ES-I3 (cell line): ENCODE results near the gene RRP36.
"Not testable (repeated sequence)": the region's sequence is repeated elsewhere in the genome, so short reads cannot be mapped to it uniquely, and the experiment has no call there.

Experiments
- H3K36me3 ChIP-seq: 2 replicates; pipeline ENCODE4 v1.6.1; 2013; ENCODE audit warnings: mild to moderate bottlenecking, low read length, control low read depth, moderate library complexity; ENCODE audit not compliant: insufficient read depth
- H3K4me1 ChIP-seq: 2 replicates; pipeline ENCODE4 v1.6.1; 2013; ENCODE audit warnings: mild to moderate bottlenecking, control low read depth, low read length; ENCODE audit not compliant: insufficient read depth
- H3K9ac ChIP-seq: 2 replicates; pipeline ENCODE4 v1.6.1; 2013; ENCODE audit warnings: low read depth, mild to moderate bottlenecking, low read length, moderate library complexity
- H3K9me3 ChIP-seq: 2 replicates; pipeline ENCODE4 v1.6.1; 2013; ENCODE audit warnings: mild to moderate bottlenecking, low read length, moderate library complexity; ENCODE audit not compliant: control insufficient read depth, insufficient read depth

The RRP36 gene

DNA sequence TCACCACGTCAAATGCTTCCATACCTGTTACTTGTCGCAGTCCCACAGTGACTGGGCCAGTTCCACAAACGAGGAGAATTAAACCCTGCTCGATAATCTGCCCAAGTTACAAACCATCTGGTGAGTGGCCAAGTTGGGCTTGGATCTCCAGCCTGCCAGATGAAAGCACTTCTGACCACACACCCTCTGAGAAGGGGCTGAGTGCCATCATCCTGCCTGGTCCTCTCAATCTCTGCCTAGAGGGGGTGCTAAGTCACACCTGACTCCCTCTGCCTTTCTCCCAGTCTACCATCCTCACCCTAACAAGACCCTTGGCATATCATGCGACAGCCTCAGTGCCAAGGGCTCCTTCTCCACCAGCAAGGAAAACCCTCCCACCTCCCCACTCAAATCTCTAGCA, 15.8 kb downstream of the RRP36 start:
- H3K36me3 ChIP-seq, result peaks cover 10% of the 10 kb centered on the region
- H3K4me1 ChIP-seq, result no peaks in the 10 kb centered on the region
- H3K9me3 ChIP-seq, result no peaks in the 10 kb centered on the region
- H3K9ac ChIP-seq, result no peak overlapping the region

DNA sequence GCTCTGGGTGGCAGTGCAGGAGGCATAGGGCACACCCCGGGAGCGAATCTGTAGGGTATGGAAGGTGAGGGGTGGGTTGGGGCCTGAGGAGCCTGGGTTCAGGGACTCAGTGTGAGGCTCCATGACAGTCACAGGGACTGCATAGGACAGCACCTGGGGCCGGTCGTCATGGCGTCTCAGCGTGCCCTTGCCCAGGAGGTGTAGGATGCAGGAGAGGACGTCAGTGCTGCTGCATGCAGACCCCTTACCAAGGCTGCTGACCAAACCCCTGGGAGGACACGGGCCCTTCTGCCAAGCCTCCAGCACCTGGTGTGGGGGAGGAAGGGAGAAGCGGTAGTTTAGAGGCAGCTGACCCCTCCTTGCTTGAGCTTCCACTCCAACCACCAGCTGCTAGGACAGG, 16.3 kb downstream of the RRP36 start:
- H3K36me3 ChIP-seq, result peaks cover 8% of the 10 kb centered on the region

DNA sequence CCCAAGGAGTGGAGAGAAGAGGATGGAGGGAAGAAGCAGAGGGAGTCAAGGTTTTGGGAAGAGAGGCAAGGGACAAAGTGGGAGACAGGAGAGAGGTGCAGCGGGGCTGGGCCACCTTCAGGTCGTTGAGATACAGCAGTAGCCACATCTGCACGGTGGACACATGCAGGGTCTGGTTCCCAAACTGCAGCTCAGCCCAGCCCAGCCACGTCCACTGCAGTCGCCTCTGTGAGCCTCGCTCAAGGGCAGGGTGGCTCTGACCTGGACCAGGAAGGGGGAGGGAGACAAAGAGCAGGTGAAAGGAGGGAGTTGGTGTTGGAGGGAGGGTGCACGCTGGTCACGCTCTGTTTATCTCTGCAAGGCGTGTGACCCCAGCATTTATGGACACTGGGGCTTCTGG, 17.3 kb downstream of the RRP36 start:
- Histone ChIP-seq H3K36me3 (peaks cover 4% of the 10 kb centered on the region; the same call in 1 of the 2 replicates), H3K9me3 (no peaks in the 10 kb centered on the region), H3K4me1 (no peaks in the 10 kb centered on the region), H3K9ac (no peak overlapping the region)

More for the DNA sequence above, 16.3 kb downstream of the RRP36 start:
- no peaks in the 10 kb centered on the region for H3K9me3 ChIP-seq
- no peaks in the 10 kb centered on the region for H3K4me1 ChIP-seq
- H3K9ac ChIP-seq, result no peak overlapping the region

DNA sequence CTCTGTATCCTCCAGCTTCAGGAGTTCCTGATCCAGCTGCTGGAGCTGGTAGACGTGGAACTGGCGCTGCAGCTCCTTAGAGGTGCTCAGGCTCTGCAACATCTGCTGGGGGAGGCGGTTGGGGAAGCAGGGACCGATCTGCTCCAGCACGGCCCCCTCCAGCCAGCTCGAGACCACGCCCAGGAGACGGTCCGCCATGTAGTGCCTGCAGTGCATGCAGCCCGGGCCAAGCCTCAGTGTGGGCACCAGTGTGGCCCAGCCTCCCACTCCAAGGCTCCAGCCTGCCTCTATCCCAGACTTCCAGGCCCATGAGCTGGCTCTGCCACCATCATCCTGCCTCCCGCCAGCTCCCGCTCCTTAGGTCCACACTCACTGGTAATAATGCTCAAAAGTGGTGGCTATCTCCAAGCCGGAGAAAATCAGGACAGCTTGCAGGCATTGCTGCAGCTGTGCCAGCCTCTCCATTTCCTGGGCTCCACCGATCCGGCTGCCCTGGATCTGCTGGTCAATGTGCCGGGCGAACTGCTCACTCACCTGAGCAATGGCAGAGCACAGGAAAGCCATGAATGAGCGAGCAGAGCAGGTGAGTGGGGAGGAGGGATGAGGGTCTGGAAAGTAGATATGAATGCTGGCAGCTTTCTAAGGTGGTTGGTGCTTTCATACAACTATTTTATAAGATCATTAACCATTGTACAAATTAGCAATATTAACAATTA, 19.3 kb downstream of the RRP36 start:
- Histone ChIP-seq H3K4me1 (no peaks in the 10 kb centered on the region), H3K9ac (no peak overlapping the region), H3K36me3 (peaks cover 4% of the 10 kb centered on the region; the same call in 1 of the 2 replicates), H3K9me3 (no peaks in the 10 kb centered on the region)

DNA sequence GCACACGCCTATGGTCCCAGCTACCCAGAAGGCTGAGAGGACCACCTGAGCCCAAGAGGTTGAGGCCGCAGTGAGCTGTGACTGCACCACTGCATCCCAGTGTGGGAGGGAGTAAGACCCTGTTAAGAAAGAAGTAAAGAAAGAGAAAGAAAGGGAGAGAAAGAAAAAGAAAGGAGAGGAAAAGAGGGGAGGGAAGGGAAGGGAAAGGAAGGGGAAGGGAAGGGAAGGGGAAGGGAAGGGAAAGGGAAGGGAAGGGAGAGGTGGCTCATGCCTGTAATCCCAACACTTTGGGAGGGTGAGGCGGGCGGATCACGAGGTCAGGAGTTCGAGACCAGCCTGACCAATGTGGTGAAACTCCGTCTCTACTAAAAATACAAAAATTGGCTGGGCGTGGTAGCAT, 20.1 kb downstream of the RRP36 start:
- H3K36me3 ChIP-seq, H3K4me1 ChIP-seq, H3K9me3 ChIP-seq, H3K9ac ChIP-seq: not testable (repeated sequence)

DNA sequence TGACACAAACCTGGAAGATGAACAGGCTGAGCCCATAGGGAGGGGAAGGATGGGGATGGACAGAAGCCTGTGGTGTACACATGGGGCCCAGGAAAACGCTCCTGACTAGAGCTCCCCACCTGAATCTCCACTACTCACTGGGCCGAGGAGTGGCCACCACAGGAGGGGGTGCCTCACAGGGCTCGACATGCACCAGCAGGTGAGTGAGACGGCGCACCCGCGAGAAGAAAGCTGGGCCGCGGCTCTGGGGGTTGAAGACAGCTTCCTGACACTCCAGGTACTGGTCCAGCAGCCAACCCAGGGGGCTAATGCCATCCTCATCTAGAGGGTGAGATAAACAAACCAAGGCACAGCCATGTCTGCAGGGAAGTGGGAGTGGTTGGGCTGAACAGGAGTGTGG, 21.9 kb downstream of the RRP36 start:
- Histone ChIP-seq H3K36me3 (peaks cover under 1% of the 10 kb centered on the region), H3K9ac (no peak overlapping the region), H3K9me3 (no peaks in the 10 kb centered on the region)

DNA sequence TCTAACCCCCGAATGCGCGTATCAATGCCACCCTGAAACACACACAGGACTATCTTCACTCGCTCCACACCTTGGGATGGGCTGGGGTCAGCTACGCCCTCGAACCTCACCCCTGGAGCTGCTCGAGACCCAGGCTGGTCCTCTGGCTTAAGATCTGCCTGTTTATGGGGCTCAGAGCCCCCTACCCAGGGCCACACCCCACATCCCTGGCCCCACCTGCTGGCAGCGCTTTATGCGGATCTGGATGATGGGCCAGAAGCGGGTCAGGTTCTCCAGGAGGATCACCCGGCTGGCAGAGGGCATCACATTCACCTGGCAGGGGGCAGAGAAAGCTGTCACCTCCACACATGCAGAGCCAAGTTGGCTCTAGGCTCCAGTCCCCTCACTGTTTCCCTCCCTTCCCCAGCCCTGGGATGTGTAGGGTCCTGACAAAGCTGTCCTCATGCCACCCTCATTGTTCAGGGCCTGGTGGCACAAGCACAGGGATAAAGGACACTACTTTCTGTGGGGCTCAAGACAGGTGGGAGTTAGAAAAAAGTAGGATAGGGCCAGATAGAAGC, 24.0 kb downstream of the RRP36 start:
- no peak overlapping the region for H3K9ac ChIP-seq
- peaks cover 6% of the 10 kb centered on the region for H3K36me3 ChIP-seq
- H3K4me1 ChIP-seq, result no peaks in the 10 kb centered on the region
- no peaks in the 10 kb centered on the region for H3K9me3 ChIP-seq

More for the DNA sequence above, 21.9 kb downstream of the RRP36 start:
- H3K4me1 ChIP-seq, result no peaks in the 10 kb centered on the region

DNA sequence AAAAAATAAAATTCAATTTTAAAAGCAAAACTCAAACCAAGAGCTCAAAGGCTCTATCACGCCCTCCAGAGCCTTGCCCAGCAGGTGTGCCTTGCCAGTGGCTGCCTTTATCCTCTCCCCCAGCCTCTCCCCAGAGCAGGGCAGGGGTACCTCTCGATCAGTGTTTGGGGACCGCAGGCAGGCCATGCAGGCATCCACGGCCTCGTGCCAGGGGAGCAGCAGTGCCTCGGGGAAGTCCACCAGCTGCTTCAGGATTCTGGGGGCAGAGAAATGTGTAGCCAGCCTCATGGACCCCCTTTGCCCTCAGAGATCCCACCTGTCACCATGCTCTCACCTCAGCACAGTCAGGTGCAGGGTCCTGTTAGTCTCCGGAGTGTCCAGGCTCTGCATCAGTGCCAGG, 26.6 kb downstream of the RRP36 start:
- Histone ChIP-seq H3K9me3 (no peaks in the 10 kb centered on the region), H3K36me3 (peaks cover 6% of the 10 kb centered on the region)

DNA sequence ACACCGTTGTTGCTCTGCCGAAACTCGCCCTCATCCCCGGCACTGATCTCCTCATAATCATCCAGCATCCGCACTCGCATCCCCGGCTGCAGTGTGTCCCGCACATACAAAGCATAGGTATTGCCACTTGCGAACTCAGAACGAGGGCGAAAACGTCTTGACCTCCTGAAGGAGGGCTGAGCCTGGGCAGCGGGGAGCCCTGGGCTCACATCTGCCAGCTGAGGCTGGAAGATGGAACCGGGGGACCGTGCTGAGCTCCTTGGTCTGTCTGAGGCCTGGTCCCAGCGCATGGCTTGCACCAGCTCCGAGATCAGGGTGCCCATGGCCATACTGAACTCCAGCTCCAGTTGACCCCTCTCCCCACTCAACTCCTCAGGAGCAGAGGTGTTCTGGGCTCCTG, 29.6 kb downstream of the RRP36 start:
- peaks cover 5% of the 10 kb centered on the region; the same call in 1 of the 2 replicates for H3K4me1 ChIP-seq
- no peaks in the 10 kb centered on the region for H3K9me3 ChIP-seq
- no peak overlapping the region for H3K9ac ChIP-seq
- peaks cover 6% of the 10 kb centered on the region for H3K36me3 ChIP-seq

More for the DNA sequence above, 26.6 kb downstream of the RRP36 start:
- Histone ChIP-seq H3K9ac (no peak overlapping the region), H3K4me1 (peaks cover 5% of the 10 kb centered on the region; the same call in 1 of the 2 replicates)

DNA sequence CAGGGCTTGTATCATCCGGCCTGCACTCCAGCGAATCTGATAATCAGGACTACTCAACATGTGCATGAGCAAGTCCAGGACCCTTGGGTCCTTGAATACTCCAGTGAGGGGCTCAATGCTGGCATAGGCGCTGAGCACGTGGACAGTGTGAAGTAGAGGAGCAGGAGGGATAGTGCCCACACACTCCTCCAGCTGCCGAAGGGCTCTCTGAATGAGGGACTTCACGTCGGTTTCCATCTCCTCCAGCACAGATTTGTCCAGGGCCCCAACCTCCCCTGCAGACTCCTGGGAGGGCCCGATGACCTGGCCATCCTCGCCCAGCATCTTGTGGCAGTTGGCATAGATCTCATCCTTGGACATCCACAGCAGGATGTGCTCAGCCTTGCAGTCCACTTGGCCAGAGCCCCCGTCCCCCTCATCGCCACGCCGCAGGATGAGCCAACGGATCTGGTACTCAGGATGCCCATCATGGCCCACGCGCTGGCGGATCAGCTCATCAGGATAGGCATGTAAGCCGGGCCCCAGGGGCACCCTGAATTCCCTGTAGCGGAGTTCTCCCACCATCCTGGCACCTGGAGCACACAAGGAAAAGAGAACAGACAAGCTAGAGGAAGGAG, 30.9 kb downstream of the RRP36 start:
- H3K4me1 ChIP-seq, result peaks cover 5% of the 10 kb centered on the region; the same call in 1 of the 2 replicates
- peaks cover 6% of the 10 kb centered on the region for H3K36me3 ChIP-seq
- no peaks in the 10 kb centered on the region for H3K9me3 ChIP-seq
- H3K9ac ChIP-seq, result peak overlapping the region; percentile 89

DNA sequence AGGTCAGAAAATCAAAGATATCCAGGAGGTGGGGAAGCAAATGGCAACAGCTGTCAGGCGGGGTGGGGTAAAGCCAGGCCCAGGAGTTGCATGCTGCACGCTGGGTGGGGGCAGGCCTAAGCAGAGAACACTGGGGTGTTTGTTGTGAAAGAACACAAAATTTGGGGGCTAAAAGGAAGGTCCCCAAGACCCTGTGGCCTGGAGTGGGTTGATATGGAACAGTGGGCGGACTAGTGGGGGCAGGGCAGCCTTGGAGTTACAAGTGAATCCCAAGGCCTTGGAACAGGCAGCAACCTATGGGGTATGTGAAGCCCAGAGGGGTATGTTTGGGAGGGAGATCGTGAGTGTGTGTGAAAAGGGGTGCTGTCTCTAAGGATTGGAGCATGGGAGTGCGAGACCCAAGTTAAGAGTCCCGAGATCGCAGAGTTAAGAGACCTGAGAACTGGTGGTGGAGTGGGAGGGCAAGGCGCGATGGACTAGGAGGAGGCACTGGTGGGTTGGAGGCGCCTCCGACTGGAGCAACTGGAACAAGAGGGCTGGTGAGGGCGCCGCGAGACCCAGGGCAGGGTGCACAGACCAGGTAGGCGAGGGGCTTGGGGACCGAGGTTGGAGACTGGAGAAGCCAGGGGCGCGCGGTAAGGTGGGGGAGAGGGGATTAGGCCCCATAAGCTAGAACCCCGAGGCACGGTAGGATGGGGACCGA, 31.6 kb downstream of the RRP36 start:
- Histone ChIP-seq H3K9ac (peak overlapping the region; percentile 89), H3K36me3 (peaks cover 6% of the 10 kb centered on the region), H3K4me1 (peaks cover 5% of the 10 kb centered on the region; the same call in 1 of the 2 replicates), H3K9me3 (no peaks in the 10 kb centered on the region)

DNA sequence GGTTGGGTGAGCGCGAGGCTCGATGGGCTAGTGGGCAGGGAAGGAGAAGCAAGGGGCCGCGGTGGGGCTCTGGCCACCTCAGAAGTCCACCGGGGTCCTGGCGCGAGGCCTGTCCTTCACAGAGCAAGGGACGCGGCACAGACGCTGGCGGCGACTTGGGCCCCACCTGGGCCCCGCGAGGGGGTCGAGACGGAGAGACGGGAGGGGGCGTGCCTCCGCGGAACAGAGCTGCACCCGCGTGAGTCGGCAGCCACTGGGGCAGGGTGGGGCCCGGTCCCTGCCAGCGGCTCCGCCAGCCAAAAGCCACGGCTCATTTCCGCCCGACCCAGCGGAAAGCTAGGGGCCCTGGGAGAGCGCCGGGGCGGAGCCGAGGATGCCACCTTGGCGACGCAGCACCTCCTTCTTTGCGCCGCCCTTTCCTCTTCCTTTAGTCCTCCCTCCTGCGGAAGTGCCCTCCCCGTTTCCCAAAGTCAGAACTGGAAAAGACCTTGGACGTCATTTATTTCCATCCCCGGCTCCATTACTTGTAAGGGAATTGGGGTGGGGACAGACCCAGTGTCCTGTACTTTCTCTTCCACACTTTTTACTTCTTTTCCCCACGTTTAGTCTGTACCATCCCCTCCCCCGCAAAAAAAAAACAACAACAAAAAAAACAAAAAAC, 32.3 kb downstream of the RRP36 start, which contains the start of gene CUL7:
CUL7 (minus strand) TSS at position 307 of the 661 bp plus-strand sequence. CDS start 1,063 bp downstream, outside the sequence.
- peaks cover 8% of the 10 kb centered on the region; the same call in 1 of the 2 replicates for H3K4me1 ChIP-seq
- H3K36me3 ChIP-seq, result peaks cover 6% of the 10 kb centered on the region

DNA sequence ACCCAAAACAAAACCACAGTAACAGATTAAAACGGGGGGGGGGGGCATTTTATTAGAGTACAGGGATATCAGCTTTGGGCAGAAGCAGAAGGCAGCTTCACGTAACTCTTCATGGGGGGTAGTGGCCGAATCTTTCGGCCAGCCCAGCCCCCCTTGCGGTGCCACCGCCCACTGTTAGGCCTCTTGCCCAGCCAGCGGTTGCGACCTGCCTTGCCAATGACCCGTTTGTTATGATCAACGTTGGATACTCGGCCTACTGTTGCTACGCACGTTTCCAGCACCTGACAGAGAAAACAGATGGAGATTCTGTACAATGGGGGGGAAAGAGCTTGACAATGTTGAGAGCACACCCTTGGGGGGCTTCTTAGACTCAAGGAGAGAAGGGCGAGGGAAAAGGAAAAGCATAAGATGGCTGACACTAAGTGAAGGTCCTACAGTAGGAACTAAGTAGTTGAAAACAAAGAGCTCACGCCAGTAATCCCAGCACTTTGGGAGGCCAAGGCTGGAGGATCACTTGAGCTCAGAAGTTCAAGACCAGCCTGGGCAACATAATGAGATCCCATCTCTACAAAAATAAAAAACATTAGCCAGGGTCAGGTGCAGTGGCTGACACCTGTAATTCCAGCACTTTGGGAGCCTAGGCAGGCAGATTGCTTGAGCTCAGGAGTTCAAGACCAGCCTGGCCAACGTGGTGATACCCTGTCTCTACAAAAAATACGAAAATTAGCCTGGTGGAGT, 33.0 kb downstream of the RRP36 start:
- Histone ChIP-seq H3K9ac (peak overlapping the region; percentile 89; the same call in 1 of the 2 replicates), H3K9me3 (no peaks in the 10 kb centered on the region), H3K4me1 (peaks cover 8% of the 10 kb centered on the region; the same call in 1 of the 2 replicates), H3K36me3 (peaks cover 4% of the 10 kb centered on the region)

More for the DNA sequence above, 32.3 kb downstream of the RRP36 start, which contains the start of gene CUL7:
- Histone ChIP-seq H3K9ac (peak within 1 kb of the TSS; percentile 89), H3K9me3 (no peaks in the 10 kb centered on the region)
